ENCODE measurements around the gene RYK. TPM values are rescaled to one million over a fixed set of nuclear protein-coding genes. Genes with fewer than 3 reads are reported as not detected.
"Not testable (repeated sequence)": the region's sequence is repeated elsewhere in the genome, so short reads cannot be mapped to it uniquely, and the experiment has no call there.

RYK gene
- polyA plus RNA-seq (ENCODE audit: insufficient read length): 118 TPM
- long read RNA-seq, donor 1, full-length matches to known transcripts: 18 of 24 reads
- long read RNA-seq, donor 1, partial matches to known transcripts: 6 of 24 reads
- long read RNA-seq, donor 1, other reads (novel, unspliced or antisense): 0 of 24 reads
- long read RNA-seq, donor 2, full-length matches to known transcripts: 6 of 6 reads
- long read RNA-seq, donor 2, partial matches to known transcripts: 0 of 6 reads
- long read RNA-seq, donor 2, other reads (novel, unspliced or antisense): 0 of 6 reads
- long read RNA-seq, donor 3, full-length matches to known transcripts: 8 of 8 reads
- long read RNA-seq, donor 3, partial matches to known transcripts: 0 of 8 reads
- long read RNA-seq, donor 3, other reads (novel, unspliced or antisense): 0 of 8 reads
- long read RNA-seq, donor 4, partial matches to known transcripts: 0 of 1 reads
- long read RNA-seq, donor 4, other reads (novel, unspliced or antisense): 0 of 1 reads
- long read RNA-seq, donor 5, transcript RYK-209 (15 exons, 2,934 nt): major isoform, 7 of 14 reads
- long read RNA-seq, donor 5, transcript RYK-201 (15 exons, 2,667 nt): major isoform, 7 of 14 reads
- long read RNA-seq, donor 5, partial matches to known transcripts: 0 of 14 reads
- long read RNA-seq, donor 5, other reads (novel, unspliced or antisense): 0 of 14 reads
- long read RNA-seq, donor 6, full-length matches to known transcripts: 9 of 15 reads
- long read RNA-seq, donor 6, partial matches to known transcripts: 6 of 15 reads
- long read RNA-seq, donor 6, other reads (novel, unspliced or antisense): 0 of 15 reads
- long read RNA-seq, donor 7, full-length matches to known transcripts: 20 of 20 reads
- long read RNA-seq, donor 7, partial matches to known transcripts: 0 of 20 reads
- long read RNA-seq, donor 7, other reads (novel, unspliced or antisense): 0 of 20 reads
- long read RNA-seq, donor 8, partial matches to known transcripts: 0 of 5 reads
- long read RNA-seq, donor 8, other reads (novel, unspliced or antisense): 0 of 5 reads

- DNase-seq: peak; percentile 81
These were observed at the start of gene RYK for GRCh38 chr3:134250717-134251220. RYK (minus strand) TSS chr3:134250859; CDS start chr3:134250654, 205 bp downstream.

- no peak for DNase-seq
These were observed 49.2 kb upstream of the RYK start for GRCh38 chr3:134299888-134300206.

GRCh38 chr3:134299185-134299887 lies 48.7 kb upstream of the RYK start:
- no peak for DNase-seq

- DNase-seq: no peak
These were observed 47.6 kb upstream of the RYK start for GRCh38 chr3:134298249-134298648.

GRCh38 chr3:134296616-134297015 lies 46.0 kb upstream of the RYK start:
- DNase-seq: no peak

DNA sequence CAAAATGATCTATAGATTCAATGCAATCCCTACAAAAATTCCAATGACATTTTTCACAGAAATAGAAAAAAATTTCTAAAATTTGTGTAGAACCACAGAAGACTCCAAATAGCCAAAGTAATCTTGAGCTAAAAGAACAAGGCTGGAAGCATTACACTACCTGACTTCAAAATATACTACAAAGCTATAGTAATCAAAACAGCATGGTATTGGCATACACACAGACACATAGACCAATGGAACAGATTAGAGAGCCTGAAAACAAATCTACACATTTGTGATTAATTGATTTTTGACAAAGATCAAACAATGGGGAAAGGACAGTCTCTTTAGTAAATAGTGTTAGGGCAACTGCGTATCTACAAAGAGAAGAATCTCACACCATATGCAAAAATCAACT lies 45.3 kb upstream of the RYK start:
- no peak for DNase-seq

GRCh38 chr3:134294302-134295280 lies 43.9 kb upstream of the RYK start:
- no peak for DNase-seq

GRCh38 chr3:134291319-134292254 lies 40.9 kb upstream of the RYK start:
- DNase-seq: no peak

DNA sequence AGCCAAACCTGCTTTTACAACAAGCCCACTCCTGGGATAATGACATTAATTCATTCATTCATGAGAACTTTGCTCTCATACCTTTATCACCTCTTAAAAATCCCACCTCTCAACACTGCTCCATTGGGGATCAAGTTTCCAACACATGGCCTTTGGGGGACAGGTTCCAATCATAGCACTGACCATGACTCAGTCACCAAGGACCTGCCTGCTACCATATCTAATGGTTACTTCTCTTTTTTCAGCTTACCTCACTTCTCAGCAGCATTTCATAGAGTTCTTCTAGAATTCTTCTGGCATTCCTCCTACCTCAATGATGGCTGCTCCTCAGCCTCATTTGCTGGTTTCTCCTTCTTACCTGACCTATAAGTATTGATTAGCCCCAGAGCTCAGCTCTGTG lies 36.9 kb upstream of the RYK start:
- no peak for DNase-seq

DNA sequence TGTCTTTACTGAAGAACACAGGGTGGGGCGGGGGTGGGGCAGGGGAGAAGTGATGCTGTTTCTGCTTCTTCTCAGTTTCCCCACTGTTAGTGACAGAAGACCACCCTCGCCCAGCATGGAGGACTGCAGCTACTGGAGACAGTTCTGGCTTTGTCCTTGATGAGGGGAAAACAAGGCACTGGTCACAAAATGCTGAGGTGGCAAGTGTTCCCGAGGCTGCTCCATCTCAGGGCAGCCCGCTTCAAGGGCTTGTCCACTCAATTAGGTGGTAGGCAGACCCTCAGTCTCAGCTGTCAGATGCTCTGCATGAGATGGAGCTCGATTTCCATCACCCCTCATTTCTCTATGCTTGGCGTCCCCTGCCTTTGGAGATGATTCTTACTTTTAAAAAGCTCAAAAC lies 33.8 kb upstream of the RYK start:
- DNase-seq: no peak

GRCh38 chr3:134282659-134283047 lies 32.0 kb upstream of the RYK start:
- DNase-seq: no peak

DNA sequence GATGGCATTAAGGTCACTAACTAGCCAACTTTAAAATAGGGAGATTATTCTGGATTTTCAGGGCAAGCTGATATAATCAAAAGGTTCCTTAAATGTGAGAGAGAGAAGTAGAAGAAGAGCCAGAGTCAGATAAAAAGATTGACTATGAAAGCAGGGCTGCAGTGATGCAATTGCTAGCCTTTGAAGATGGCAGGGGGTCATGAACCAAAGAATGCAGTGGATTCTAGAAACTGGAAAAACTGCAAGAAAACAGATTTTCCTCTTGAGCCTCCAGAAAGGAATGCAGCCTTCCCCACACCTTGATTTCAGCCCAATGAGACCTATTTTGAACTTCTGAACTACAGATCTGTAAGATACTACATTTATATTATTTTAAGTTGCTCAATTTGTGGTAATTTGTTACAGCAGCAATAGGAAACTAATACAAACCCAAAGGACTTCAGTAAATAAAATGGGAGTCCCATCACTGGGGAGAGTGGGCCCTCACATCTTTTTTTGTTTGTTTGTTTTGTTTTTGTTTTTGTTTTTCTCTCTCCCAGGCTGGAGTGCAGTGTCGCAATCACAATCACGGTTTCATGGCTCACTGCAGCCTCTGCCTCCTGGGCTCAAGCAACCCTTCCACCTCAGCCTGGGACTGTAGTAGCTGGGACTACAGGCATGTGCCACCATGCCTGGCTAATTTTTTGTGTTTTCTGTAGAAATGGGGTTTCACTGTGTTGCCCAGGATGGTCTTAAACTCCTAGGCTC lies 31.4 kb upstream of the RYK start:
- no peak for DNase-seq

DNA sequence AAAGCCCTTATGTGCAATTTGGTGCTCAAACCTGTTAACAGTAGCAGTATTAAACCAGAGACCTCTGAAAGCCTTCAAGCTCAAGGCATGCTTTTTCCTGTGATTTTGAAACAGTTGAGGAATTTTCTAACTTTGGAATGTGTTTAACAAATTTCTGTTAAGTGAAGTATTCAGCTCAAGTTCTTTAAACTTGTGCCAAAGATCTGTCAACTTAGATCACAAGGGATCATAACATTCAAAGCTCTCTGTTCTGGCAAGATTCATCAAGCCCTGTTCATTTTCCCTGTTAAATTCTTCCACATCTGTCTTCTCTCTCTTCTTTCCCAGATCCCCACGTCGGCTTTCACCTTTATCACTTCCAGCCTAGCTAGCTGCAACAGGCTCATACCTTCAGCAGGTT lies 28.8 kb upstream of the RYK start:
- no peak for DNase-seq

- DNase-seq: no peak
These were observed 26.5 kb upstream of the RYK start for GRCh38 chr3:134277066-134277660.

DNA sequence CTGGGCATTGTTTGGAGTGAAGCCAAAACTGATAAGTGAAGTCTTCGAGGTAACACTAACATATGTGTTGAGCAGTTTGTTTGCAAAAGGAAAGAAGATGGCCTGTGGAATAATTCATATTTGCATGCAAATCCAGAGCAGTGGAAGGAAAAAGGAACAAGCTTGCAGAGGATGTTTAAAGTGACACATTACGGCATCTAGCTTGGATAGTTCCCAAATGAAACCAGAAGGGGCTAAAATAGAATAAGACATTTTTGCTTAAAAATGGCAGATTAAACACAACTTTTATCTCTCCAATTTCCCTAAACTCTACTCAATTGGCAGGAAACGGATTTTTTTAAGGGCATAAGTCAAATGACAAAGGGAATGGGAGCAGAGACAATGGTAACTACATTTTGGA lies 25.4 kb upstream of the RYK start:
- DNase-seq: no peak

DNA sequence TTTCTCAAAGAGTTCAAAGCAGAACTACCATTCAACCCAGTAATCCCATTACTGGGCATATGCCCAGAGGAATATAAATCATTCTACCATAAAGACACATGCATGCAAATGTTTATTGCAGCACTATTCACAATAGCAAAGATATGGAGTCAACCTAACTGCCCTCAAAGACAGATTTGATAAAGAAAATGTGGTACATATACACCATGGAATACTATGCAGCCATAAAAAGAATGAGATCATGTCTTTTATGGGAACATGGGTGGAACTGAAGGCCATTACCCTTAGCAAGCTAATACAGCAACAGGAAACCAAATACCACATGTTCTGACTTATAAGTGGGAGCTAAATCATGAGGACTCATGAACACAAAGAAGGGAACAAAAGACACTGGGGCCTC lies 24.5 kb upstream of the RYK start:
- not testable (repeated sequence) for DNase-seq

DNA sequence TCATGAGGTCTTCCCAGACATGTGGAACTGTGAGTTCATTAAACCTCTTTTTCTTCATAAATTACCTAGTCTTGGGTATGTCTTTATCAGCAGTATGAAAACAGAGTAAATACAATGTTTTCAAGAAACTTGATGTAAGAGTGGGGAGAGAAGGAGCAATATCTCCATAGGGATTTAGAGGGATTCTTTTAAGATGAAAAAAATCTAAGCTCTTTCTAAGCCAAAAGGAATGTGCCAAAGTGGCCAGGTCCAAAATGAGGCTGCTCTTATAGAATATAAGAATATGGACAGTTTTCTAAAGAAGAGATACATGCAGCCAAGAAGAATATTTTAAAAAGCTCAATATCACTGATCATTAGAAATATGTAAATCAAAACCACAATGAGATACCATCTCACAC lies 23.9 kb upstream of the RYK start:
- DNase-seq: no peak

DNA sequence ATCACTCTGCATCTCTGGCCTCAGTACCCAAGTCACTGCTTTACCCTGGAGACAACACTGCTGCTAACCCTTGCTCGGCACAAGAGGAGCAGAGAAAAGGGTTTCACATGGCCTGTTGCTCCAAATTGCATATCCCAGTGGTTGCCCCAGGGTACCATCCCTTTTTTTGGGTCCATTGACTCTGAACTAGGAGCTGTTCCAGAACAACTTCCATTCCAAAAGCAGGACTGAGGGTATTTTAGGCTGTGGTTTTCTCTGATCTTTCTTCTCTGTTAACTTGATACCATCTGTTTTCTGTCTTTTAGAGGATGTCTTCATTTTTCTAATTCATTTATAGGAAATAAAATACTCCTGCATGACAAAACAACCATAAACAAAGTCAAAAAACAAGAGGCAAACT lies 17.3 kb upstream of the RYK start:
- DNase-seq: no peak

DNA sequence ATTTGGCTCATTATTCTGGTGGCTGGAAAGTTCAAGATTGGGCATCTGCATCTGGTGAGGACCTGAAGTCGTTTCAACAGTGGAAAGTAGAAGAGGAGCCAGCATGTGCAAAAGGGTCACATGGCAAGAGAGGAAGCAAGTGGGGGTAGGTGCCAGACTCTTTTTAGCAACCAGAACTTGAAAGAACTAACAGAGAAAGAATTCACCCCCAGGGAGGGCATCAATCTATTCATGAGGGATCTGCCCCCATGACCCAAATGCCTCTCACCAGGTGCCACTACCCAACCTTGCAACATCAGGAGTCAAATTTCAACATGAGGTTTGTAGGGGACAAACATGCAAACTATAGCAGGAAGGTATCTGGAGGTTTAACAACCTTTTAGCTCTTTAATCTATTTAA lies 10.3 kb upstream of the RYK start:
- DNase-seq: no peak

Data from left kidney (tissue), 8 donors.